Suppressor macrophage (primary cell): ENCODE measurements around the gene IL20RB.

ENCODE experiments used
- DNase-seq, 4 experiments: peaks; one replicate each; pipeline ENCODE4 v3.0.0-alpha.2; 2020 to 2022

Gene IL20RB

DNA sequence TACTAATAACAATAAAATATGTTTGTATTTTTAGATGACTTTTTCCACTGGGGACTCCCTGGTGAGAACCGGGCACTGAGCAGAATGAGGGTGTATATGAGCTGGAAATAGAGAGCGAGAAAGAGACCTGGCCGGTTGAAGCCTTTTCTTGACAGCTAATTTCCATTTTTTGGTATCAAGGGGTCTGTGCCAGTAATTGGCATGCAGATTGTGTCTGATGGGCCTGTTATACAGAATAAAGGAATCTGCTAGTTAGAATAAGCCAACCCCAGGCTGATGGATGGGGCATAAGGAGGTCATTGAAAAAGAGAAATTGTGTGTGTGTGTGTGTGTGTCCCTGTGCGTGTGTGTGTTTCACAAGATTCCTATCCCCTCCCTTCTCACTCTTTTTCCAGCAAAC, 83.9 kb downstream of the IL20RB start:
- DNase-seq, result no peak

DNA sequence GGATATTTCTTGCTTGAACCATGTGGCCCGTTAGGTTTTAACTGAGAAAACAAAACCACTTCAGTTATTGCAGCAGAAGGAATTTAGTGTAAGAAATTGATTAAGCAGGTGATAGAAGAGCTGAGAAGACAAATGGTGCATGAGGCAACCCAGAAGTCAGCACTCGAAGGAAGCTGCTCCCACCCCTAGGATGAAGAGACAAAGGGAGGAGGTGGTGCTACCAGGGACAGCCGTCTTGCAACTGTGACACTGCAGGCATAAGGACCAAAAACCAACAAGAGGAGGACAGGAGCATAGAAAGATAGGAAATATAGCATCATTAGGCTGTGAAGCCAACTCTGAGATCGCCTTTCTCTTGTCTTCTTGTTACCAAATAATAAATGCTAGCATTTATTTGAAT, 89.0 kb downstream of the IL20RB start:
- no peak for DNase-seq

- DNase-seq, result no peak
These were observed 89.5 kb downstream of the IL20RB start for GRCh38 chr3:137047240-137047639.

DNA sequence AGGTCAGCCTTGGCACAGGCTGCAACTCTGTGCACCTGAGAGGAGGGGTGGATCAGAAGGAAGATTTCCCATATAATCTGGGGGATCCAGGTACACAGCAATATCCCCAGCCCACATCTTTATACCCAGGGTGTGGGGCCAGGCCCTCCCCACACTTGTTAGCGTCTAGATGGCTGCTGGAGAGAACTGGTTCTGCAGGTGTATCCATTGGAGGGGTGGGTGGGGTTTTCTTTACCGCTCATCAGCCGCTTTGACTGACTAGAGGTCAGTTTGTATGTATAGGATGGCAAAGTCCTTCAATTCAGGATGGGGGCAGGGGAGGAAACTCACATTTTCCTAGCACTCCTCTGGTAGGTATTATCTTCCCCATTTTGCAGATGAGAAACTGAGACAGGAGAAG, 92.5 kb downstream of the IL20RB start:
- no peak for DNase-seq

DNA sequence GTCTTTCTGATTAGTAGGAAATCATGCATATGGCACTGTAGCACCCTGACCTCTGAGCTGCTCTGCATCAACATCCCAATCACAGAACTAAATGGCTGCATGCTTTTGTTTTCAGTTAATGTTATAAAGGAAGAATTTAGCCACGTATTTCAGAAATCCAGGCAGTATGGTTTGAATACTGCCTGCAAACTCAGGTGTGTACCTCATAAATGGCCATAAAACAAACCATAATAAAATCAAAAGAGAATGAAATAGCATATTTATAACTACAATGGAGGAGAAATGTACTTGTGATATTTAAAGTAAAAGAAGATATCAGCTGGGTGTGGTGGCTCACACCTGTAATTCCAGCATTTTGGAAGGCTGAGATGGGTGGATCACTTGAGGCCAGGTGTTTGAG, 94.5 kb downstream of the IL20RB start:
- DNase-seq, result no peak
